H9 (cell line): Measurements from ENCODE around the gene ERC2. TPM values are rescaled to one million over a fixed set of nuclear protein-coding genes. Genes with fewer than 3 reads are reported as not detected.

ENCODE experiments used
- DNase-seq: peaks from one replicate; pipeline ENCODE4 v3.0.0-alpha.2; 2017
- H2AFZ ChIP-seq: one replicate; pipeline ENCODE4 v1.6.1; 2013; ENCODE audit warnings: mild to moderate bottlenecking, low read length, control low read depth, moderate library complexity
- H2AK5ac ChIP-seq: 2 replicates; pipeline ENCODE4 v1.6.1; 2013; ENCODE audit warnings: low read length, control low read depth, mixed read lengths; ENCODE audit not compliant: insufficient read length
- H2BK120ac ChIP-seq: one replicate; pipeline ENCODE4 v1.6.1; 2013; ENCODE audit warnings: low read depth, mild to moderate bottlenecking, low read length, control low read depth, inconsistent platforms; ENCODE audit not compliant: poor library complexity, severe bottlenecking
- H2BK12ac ChIP-seq: 2 replicates; pipeline ENCODE4 v1.6.1; 2013; ENCODE audit warnings: low read length, control low read depth, mixed read lengths, low read depth; ENCODE audit not compliant: insufficient read length
- H2BK15ac ChIP-seq: 2 replicates; pipeline ENCODE4 v1.6.1; 2013; ENCODE audit warnings: low read depth, low read length, control low read depth
- H2BK20ac ChIP-seq: one replicate; pipeline ENCODE4 v1.6.1; 2013; ENCODE audit warnings: low read depth, mild to moderate bottlenecking, low read length, control low read depth, inconsistent platforms; ENCODE audit not compliant: poor library complexity, severe bottlenecking
- H2BK5ac ChIP-seq: 2 replicates; pipeline ENCODE4 v1.6.1; 2013; ENCODE audit warnings: low read length, control low read depth, mixed read lengths; ENCODE audit not compliant: insufficient read length
- H3K14ac ChIP-seq: 2 replicates; pipeline ENCODE4 v1.6.1; 2013; ENCODE audit warnings: low read length, control low read depth; ENCODE audit not compliant: insufficient read depth
- H3K18ac ChIP-seq: 2 replicates; pipeline ENCODE4 v1.6.1; 2013; ENCODE audit warnings: low read depth, mild to moderate bottlenecking, mixed read lengths, low read length, control low read depth; ENCODE audit not compliant: insufficient read length
- H3K23ac ChIP-seq: 2 replicates; pipeline ENCODE4 v1.6.1; 2013; ENCODE audit warnings: low read length, control low read depth, mixed read lengths, low read depth; ENCODE audit not compliant: insufficient read length
- H3K23me2 ChIP-seq: 2 replicates; pipeline ENCODE4 v1.6.1; 2013; ENCODE audit warnings: low read depth, mild to moderate bottlenecking, mixed read lengths, low read length, control low read depth; ENCODE audit not compliant: insufficient read length, poor library complexity, severe bottlenecking
- H3K27ac ChIP-seq: 2 replicates; pipeline ENCODE4 v1.5.1; 2013; ENCODE audit warnings: low read length, control low read depth, mixed read lengths, low read depth; ENCODE audit not compliant: insufficient read length
- H3K27me3 ChIP-seq: 2 replicates; pipeline ENCODE4 v1.6.1; 2013; ENCODE audit warnings: low read length, control low read depth, inconsistent platforms; ENCODE audit not compliant: insufficient read depth
- H3K4ac ChIP-seq: 2 replicates; pipeline ENCODE4 v1.6.1; 2013; ENCODE audit warnings: low read depth, mild to moderate bottlenecking, control low read depth, inconsistent platforms, low read length, moderate library complexity
- H3K4me1 ChIP-seq: 2 replicates; pipeline ENCODE4 v1.6.1; 2013; ENCODE audit warnings: low read length, control low read depth, inconsistent platforms; ENCODE audit not compliant: insufficient read depth
- H3K4me2 ChIP-seq: 2 replicates; pipeline ENCODE4 v1.6.1; 2013; ENCODE audit warnings: low read length, control low read depth, mixed read lengths; ENCODE audit not compliant: insufficient read length, insufficient read depth
- H3K56ac ChIP-seq: 2 replicates; pipeline ENCODE4 v1.6.1; 2013; ENCODE audit warnings: low read depth, mild to moderate bottlenecking, mixed read lengths, low read length, control low read depth; ENCODE audit not compliant: insufficient read length
- H3K79me1 ChIP-seq: 2 replicates; pipeline ENCODE4 v1.6.1; 2013; ENCODE audit warnings: low read depth, mild to moderate bottlenecking, moderate library complexity, low read length, control low read depth, inconsistent platforms; ENCODE audit not compliant: insufficient read depth, poor library complexity, severe bottlenecking
- H3K79me2 ChIP-seq: 2 replicates; pipeline ENCODE4 v1.6.1; 2013; ENCODE audit warnings: low read length, control low read depth, inconsistent platforms; ENCODE audit not compliant: insufficient read depth
- H3K9ac ChIP-seq: 2 replicates; pipeline ENCODE4 v1.6.1; 2013; ENCODE audit warnings: low read length, control low read depth, mixed read lengths; ENCODE audit not compliant: insufficient read length; ENCODE audit errors: extremely low read depth
- H3K9me3 ChIP-seq: one replicate; pipeline ENCODE4 v1.6.1; 2013; ENCODE audit warnings: low read depth, low read length, inconsistent platforms; ENCODE audit not compliant: control insufficient read depth
- H3T11ph ChIP-seq: one replicate; pipeline ENCODE4 v1.6.1; 2013; ENCODE audit warnings: mild to moderate bottlenecking, low read length, control low read depth, inconsistent platforms
- H4K20me1 ChIP-seq: one replicate; pipeline ENCODE4 v1.6.1; 2013; ENCODE audit not compliant: control insufficient read depth, insufficient read length, insufficient read depth
- H4K5ac ChIP-seq: 2 replicates; pipeline ENCODE4 v1.6.1; 2013; ENCODE audit warnings: low read depth, mild to moderate bottlenecking, mixed read lengths, low read length, control low read depth; ENCODE audit not compliant: insufficient read length
- H4K8ac ChIP-seq: replicated peaks from 2 replicates; pipeline ENCODE4 v1.6.1; 2013; ENCODE audit warnings: low read length, control low read depth, mixed read lengths, low read depth; ENCODE audit not compliant: insufficient read length
- H4K91ac ChIP-seq: 2 replicates; pipeline ENCODE4 v1.6.1; 2013; ENCODE audit warnings: low read depth, mild to moderate bottlenecking, moderate library complexity, mixed read lengths, low read length, control low read depth; ENCODE audit not compliant: insufficient read length
- H3K27ac Mint-ChIP-seq, 3 experiments: 2 replicates in 2 of 3; 3 replicates in 1 of 3; pipeline ENCODE4 v1.8.0; 2020 to 2021; ENCODE audit warnings: mixed read lengths in 3 of 3, mild to moderate bottlenecking in 1 of 3, moderate library complexity in 1 of 3
- H3K27me3 Mint-ChIP-seq: 2 replicates; pipeline ENCODE4 v1.8.0; 2021; ENCODE audit warnings: low read depth, mild to moderate bottlenecking, moderate library complexity, mixed read lengths
- H3K36me3 Mint-ChIP-seq, 3 experiments: 2 replicates in 2 of 3; 3 replicates in 1 of 3; pipeline ENCODE4 v1.8.0; 2020 to 2021; ENCODE audit warnings: low read depth in 3 of 3, mixed read lengths in 3 of 3; ENCODE audit not compliant: insufficient read depth in 1 of 3
- H3K4me1 Mint-ChIP-seq, 2 experiments: 2 replicates each; pipeline ENCODE4 v1.8.0; 2020; ENCODE audit warnings: mixed read lengths in 2 of 2
- H3K4me3 Mint-ChIP-seq, 2 experiments: 2 replicates in 1 of 2; 3 replicates in 1 of 2; pipeline ENCODE4 v1.8.0; 2020 to 2021; ENCODE audit warnings: mild to moderate bottlenecking in 2 of 2, mixed read lengths in 2 of 2, moderate library complexity in 1 of 2
- H3K9me3 Mint-ChIP-seq, 2 experiments: 2 replicates in 1 of 2; 3 replicates in 1 of 2; pipeline ENCODE4 v1.8.0; 2020; ENCODE audit warnings: mild to moderate bottlenecking in 2 of 2, mixed read lengths in 2 of 2, moderate library complexity in 1 of 2
- CTCF ChIP-seq: fragments of 200-600 bp; sonication (generic); conservative IDR thresholded peaks from 3 replicates; pipeline ENCODE4 v1.8.0; 2021; ENCODE audit warnings: antibody characterized with exemption, mild to moderate bottlenecking
- WGBS: extraction: QIAGEN DNeasy Blood & Tissue Kit; methylation state at CpG from one replicate; pipeline ENCODE4 v1.1.7; 2013; ENCODE audit warnings: missing lambda C conversion rate, low lambda C conversion rate, mixed read lengths; ENCODE audit not compliant: insufficient read length; ENCODE audit errors: extremely low coverage; 5-methylcytosine and 5-hydroxymethylcytosine counted together
- total RNA-seq: library from RNA; stranded (reverse); gene quantifications from 2 replicates; pipeline ENCODE4 v1.2.1, GENCODE V29; 2021

ERC2 gene
- total RNA-seq, 1 experiment from 2014 or later = 15.4 TPM

- no CpG with 5 or more reads among the region's 1 CpG for WGBS
- no peaks in the 10 kb centered on the region for H3K27me3 Mint-ChIP-seq
- H3K14ac ChIP-seq = no peak overlapping the region
Measured at GRCh38 chr3:56456117-56456516, 12.2 kb downstream of the ERC2 start.

More at GRCh38 chr3:56456117-56456516, 12.2 kb downstream of the ERC2 start:
- H3K4me1 Mint-ChIP-seq = peaks cover 23 to 31% of the 10 kb centered on the region in 2 experiments
- no peak overlapping the region for H3K9ac ChIP-seq
- no peak overlapping the region for H3K27ac ChIP-seq
- no peak for TF ChIP-seq CTCF
- no peaks in the 10 kb centered on the region; the same call in 1 of the 2 replicates for H3K79me2 ChIP-seq
- H2BK5ac ChIP-seq = no peak overlapping the region
- H2AK5ac ChIP-seq = no peak overlapping the region
- H3K27me3 ChIP-seq = no peaks in the 10 kb centered on the region
- no peaks in the 10 kb centered on the region for H4K20me1 ChIP-seq
- H3K4me1 ChIP-seq = peaks cover 3% of the 10 kb centered on the region; the same call in 1 of the 2 replicates
- no peak overlapping the region for H3K18ac ChIP-seq
- no peak overlapping the region for H3K4me3 Mint-ChIP-seq
- H4K8ac ChIP-seq = no peak overlapping the region
- H2BK15ac ChIP-seq = no peak overlapping the region
- no peaks in the 10 kb centered on the region for H3K23me2 ChIP-seq
- no peaks in the 10 kb centered on the region; a peak in 2 of 7 replicates for H3K36me3 Mint-ChIP-seq
- no peak overlapping the region for H3K27ac Mint-ChIP-seq
- H3K4me2 ChIP-seq = no peak overlapping the region
- no peak overlapping the region for H2BK120ac ChIP-seq
- H4K5ac ChIP-seq = no peak overlapping the region
- H3T11ph ChIP-seq = no peak overlapping the region
- peaks cover 3% of the 10 kb centered on the region for H3K79me1 ChIP-seq
- H3K4ac ChIP-seq = no peak overlapping the region
- H4K91ac ChIP-seq = no peak overlapping the region
- no peak overlapping the region for H3K23ac ChIP-seq
- H2BK20ac ChIP-seq = no peak overlapping the region
- no peaks in the 10 kb centered on the region for H3K9me3 ChIP-seq
- no peak for DNase-seq
- no peak overlapping the region for H2AFZ ChIP-seq
- H3K9me3 Mint-ChIP-seq = no peaks in the 10 kb centered on the region
- H3K56ac ChIP-seq = no peak overlapping the region
- H2BK12ac ChIP-seq = no peak overlapping the region
